GM19099 (cell line): Measurements from ENCODE around the gene NABP2.
A peak's percentile ranks its signal among the peaks of the same experiment; 100 is the strongest.

ENCODE experiments used
- POLR2A ChIP-seq: IDR thresholded peaks from 3 replicates; pipeline ENCODE4 v1.6.1; 2011; ENCODE audit warnings: low read depth; ENCODE audit not compliant: insufficient read length; ENCODE audit errors: extremely low read depth

Gene NABP2

DNA sequence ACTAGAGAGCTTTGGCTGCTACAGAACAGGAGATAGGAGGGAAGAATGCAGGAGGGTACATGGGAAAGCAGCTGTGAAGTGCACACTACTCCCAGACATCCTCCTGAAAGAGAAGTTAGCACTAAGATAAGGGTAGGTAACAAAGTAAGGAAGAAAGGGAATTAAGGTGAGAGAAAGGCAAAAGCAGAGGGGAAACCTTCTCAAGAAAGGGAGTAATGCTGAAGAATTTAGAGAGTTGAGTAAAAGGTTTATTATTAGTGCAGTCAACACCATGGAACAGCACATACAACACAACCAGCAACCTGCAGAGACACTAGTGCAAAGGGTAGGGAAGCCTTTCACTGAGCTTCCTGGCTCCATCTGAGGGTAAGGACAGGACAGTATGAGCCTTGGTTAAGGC, 19.9 kb upstream of the NABP2 start:
- TF ChIP-seq POLR2A: no peak

DNA sequence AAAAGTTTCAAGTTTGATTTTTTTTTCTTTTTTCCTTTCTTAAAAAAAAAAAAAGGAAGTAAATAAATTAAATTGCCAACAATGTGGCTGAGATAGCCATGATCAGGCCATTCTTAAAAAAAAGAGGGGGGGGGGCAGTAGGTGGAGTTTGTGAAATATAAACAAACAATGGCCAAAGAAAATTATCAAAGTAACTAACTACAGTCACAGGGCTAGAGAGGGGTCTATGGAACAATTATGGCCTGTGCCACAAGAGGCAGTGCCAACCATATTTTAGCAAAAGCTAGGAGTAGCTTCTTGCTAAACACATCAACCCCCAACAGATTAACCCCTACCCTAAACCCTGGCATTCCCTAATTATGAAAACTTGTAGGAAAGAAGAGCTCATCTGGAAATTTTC, 18.7 kb upstream of the NABP2 start:
- TF ChIP-seq POLR2A: no peak

DNA sequence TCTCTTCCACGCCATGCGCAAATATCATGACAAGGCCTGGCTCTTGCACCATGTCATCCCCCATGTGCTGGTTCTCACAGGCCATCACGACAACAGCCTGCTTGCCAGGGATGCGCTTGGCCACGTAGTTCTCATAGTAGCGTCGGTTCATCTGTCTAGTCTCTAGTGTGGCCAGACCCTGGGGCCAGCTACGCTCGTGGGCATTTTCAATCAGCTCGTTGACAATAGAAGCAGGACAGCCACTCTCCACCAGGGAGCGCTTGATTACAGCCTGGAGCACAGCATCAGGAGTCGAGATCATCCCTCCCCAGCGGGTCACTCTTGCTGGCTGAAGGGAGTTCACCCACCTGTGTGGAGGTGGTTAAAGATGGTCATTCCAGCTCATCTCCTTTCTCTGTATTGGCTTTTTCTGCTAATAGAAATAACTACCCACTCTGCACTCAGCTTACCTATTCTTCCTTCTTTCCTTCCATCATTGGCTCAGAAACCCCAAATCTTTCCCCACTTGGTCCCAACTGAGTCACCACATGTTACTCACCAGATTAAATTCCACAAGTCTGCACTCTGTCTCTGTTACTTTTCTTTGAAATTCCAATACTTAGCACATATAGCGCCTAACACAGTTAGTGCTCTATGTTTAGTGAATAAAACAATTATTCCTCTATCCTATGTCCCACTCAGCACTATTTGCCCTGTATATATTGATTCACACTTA, 17.5 kb upstream of the NABP2 start:
- no peak for TF ChIP-seq POLR2A

DNA sequence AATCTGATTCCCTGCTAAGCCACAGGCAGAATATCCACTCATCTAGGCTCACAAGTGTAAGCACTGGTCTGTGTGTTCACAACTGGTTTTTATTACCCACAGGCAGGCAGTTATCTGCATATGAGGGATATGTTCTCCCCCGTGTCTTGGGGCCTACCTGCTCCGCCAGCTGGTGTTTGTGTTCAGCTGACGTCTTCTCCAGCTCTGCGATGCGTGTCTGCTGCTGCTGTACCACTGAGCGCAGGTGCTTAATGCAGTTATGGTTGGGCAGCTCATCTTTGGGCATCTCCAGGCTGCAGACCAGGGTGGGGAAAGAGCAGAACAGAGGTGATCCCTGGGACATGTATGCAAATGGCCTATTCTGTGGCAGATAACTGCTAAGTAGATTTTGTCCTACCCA, 16.1 kb upstream of the NABP2 start:
- TF ChIP-seq POLR2A: no peak

DNA sequence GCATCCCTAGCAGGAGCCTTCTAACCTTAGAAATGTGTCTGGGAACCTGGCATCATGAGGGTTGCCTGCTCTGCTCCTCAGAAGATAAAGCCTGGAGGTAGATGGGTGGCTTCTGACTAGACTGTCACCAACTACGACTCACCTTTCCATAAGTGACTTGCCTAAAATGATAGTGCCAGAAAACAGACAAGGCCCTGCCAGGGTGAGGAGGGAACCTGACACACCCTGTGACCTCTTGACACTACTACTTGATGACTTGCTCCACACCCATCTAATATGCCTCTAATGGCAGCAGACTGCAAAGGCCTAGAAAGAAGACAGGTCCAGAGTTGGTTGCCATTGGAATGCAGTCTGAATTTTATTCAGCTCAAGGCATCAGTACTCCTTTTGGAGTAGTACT, 11.8 kb upstream of the NABP2 start:
- TF ChIP-seq POLR2A: no peak

DNA sequence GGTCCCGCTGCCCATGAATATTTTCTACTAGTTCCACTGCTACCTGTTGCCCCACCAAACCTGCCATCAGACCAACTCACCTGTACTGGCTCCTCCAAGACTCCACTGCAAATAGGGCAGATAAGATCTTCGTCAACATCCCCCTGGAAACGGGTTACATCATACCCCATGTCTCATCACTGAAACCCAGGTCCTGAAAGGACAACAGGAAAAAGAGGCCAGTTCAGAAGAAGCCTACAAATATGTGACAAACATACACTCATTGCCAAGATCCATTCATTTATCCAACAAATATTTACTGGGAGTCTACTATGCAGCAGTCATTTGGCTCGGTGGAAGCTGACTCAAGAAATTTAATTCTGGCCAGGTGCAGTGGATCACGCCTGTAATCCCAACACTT, 10.3 kb upstream of the NABP2 start:
- no peak for TF ChIP-seq POLR2A

DNA sequence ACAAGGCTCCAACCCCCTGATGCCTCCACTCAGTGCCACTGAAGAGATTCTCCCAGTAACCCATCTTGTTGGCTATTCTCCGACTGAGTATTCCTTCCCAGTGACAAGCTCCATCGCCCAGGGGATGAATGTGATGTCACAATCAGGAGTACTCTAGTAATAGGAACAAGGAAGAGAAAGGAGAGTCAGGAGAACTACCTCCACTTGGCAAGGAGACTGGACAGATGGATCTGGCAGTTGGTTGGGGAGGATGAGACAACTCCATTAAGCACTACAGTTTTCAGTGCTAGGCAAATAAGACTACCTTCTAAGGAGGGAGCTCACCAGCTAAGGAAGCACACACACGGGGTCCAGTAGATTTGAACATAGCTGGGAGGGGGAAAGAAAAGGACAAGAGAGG, 7.7 kb upstream of the NABP2 start:
- no peak for TF ChIP-seq POLR2A

DNA sequence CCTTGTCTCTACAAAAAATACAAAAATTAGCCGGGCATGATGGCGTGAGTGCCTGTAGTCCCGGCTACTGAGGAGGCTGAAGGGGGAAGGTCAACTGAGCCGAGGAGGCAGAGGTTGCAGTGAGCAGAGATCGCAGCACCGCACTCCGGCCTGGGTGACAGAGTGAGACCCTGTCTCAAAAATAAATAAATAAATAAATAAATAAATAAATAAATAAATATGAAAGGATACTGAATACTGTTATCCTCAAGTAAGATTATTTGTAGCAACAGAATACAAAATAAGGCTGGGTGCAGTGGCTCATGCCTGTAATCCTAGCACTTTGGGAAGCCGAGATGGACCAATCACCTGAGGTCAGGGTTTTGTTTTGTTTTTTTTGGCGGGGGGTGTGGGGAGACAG, 4.3 kb upstream of the NABP2 start:
- no peak for TF ChIP-seq POLR2A

DNA sequence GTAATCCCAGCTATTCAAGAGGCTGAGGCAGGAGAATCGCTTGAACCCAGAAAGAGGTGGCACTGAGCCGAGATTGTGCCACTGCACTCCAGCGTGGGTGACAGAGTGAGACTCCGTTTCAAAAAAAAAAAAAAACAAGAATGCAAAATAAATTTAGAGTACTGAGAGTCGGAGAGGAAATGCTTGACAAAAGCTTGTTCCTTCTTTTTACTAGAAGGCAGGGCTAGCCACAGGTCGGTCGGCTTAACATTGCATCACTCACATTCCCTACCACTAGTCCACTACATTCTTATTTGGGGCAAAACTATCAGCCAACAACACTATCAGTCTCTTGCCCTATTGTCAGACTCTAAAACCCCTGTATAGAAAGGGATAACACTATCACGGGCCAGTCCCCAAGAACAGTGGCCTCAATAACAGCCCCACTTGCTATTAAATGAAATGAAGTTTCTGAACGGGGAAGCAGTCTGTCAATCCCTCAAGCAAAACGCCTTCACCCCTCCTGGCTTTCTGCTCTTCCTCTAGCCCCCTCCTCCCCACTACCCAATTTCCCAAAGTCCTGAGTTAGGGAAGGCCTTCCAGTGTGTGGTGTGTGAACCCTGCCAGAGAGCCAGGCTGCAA, 3.4 kb upstream of the NABP2 start:
- no peak for TF ChIP-seq POLR2A

DNA sequence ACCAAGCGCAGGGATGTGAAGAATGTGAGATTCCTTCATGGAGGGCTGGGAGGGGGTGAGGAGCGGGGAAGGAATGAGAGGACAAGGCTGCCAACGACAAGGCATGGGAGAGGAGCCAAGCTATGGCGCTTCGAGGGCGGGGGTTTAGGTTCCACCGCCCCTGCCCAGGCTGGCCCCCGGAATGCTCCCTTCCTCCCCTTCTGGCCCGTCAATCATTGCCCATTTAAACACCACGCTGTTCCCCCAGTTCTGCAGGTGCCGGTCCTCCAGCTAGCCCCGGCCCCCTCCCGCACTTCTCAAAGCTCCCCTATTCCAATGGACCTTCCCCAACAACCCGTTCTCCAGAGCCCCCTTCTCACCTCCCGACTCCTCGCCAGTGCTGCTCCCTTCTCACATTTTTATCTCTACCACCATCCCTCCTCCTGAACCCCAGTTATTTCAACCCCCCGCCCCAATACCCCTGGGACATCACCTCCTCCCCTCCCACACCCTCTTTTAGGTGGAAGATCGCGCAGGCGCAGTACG, 2.8 kb upstream of the NABP2 start:
- TF ChIP-seq POLR2A: no peak

DNA sequence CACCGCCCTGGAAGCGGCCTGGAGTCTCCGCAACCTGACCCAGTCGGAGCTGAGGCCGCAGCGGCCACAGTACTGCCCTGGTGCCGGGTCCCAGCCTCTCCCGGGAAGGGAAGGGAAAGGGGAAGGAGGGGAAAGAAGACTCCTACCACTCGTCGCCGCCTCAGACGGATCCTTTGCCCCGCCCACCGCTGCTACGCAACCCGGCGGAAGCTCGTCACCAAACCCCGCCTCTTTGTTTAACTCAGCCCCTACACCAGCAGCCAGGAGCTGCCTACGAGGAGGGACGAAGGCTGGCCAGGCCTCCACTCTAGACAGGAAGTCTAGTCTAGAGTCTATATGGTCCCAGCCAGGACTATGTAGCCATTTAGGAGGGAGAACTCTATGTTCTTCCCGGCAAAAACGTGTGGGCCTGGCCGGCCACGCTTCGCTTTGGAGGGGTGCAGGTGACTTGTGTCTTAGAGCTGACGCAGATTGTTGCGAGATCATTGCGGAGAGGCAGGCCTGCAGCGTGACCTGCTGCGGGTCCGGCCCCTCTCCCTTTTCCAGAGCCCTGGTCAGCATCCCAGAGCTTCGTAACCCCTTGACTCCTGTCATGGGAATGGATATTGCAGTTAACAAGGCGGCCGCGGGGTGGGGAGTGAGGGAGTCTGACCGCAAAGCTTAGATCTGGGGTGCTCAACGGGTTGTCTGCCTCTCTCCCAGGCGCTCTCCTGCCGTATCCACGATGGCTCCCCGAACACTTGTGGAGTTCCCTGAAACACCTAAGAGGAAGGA, 2.2 kb upstream of the NABP2 start, which contains the start of gene RNF41:
Gene RNF41, minus strand, starts transcription at position 166 of the 774 bp plus-strand sequence. CDS start 7,875 bp downstream, outside the sequence.
- peak; percentile 95 for TF ChIP-seq POLR2A

DNA sequence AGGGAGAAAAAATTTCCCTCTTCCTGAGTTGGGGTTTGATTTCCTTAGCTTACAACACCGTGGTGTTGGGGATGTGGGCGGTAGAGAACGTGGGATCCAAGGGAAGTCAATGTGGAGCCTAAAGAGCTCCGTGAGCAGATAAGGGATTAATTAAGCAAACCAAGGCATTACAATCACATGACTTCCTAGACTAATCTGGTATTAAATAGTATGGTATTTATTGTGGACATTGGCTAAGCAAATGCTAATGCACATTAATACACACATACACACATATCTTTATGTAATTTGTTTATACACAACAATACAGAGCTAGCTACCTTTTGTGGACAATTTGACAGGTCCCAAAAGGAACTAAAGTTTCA, 1.6 kb upstream of the NABP2 start:
- TF ChIP-seq POLR2A: no peak

DNA sequence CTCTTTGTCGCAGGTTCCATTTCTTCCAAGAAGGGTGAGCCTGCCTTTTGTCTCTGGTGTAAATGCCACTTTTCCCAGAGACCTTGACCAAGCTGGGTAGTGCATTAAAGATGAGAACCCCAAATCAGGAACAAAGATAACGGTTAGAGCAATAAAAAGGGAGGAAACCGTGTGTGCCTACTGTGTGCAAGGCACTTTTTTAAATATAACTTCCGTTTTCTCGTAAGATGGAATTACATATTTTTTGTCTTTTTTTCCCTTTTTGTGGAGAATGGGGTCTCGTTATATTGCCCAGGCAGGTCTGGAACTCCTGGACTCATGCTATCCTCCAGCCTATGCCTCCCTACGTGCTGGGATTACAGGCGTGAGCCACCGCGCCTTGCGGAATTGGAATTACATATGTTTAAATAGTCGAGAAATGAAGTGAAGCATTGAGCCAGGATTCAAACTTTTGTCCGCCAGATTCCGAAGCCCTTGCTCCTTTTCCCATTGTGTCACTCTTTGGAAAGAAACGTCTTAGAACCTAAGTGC, 506 bp upstream of the NABP2 start:
- TF ChIP-seq POLR2A: no peak

DNA sequence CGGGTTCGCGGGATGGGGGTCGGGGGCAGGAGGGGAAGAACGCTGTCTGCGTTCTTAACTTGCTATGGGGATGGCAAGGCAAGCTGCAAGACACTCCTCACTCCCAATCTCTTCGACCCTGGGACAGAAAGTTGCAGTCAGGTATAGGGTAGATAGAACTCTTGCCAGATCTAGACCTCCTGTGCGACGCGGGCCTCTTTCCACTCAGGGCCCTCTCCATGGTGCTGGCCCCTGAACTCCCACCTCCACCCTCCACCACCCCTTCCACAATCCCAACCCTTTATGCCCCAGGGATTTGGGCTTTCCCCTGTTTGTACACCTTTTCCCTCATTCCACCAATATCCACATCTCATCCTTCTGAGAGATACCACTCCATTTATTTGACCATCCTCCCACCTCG, 812 bp downstream of the NABP2 start:
- TF ChIP-seq POLR2A: no peak

DNA sequence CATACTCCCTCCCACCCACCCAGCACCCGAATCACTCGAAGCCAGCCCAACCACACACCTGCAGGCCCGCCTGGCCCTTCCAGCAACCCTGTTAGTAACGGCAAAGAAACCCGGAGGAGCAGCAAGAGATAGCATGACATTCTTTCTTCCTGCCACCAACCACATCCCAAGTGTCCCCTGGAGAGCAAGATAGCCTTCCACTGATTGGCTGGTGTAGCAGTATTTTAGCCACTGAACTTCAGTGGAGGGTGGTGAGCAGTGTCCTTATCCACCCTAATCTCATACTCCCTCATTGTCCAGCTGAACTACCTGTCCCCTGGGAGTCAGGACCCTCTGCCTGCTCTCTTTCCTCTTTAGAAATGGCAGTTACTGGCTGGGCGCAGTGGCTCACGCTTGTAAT, 4.9 kb downstream of the NABP2 start:
- no peak for TF ChIP-seq POLR2A
